Midbrain (tissue), 1 donor: Measurements from ENCODE around the gene STOML1.

Experiments
- DNase-seq: peaks from one replicate; lab custom pipeline; 2025; lab: John Stamatoyannopoulos, UW

STOML1 gene, protein sequence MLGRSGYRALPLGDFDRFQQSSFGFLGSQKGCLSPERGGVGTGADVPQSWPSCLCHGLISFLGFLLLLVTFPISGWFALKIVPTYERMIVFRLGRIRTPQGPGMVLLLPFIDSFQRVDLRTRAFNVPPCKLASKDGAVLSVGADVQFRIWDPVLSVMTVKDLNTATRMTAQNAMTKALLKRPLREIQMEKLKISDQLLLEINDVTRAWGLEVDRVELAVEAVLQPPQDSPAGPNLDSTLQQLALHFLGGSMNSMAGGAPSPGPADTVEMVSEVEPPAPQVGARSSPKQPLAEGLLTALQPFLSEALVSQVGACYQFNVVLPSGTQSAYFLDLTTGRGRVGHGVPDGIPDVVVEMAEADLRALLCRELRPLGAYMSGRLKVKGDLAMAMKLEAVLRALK

DNA sequence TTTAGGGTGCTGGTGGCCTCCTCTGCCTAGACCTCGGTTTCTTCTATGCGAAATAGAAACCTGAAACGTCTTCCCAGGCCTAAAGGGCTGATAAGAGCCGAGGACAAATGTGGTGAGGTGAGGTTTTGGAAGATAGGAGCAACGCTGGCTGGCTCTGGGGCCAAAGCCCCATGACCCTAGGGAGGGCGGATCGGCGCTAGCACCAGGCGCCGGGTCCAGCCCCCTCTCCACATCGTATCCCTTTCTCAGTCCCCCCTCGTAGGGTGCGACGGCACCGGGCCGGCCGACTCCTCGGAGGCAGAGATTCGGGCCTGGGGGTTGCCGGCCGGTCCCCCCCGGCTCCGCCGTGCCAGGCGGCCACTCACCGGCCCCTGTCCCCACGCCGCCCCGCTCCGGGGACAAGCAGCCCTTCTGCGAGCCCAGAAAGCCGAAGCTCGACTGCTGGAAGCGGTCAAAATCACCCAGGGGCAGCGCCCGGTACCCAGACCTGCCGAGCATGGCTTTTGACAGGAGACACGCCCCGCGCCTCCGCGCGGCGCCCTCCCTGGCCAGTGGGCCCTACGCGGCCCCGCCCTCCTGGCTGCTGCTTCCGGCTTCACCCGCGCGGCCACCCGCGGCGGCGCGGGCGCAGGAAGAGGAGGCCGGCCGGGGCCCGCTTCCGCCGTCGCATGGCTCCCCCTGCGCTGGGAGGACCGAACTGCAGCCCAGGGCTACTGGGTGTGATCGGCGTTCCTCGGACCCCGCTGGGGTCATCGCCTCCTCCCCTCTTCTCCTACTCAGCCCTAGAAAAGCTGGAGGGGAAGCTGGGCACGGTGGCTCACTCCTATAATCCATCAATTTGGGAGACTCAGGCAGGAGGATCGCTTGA, at the start of gene STOML1:
TSS of gene STOML1 (minus strand) at position 570 of the 868 bp plus-strand sequence. CDS start at position 498, 72 bp downstream.
- DNase-seq = peak; percentile 88

DNA sequence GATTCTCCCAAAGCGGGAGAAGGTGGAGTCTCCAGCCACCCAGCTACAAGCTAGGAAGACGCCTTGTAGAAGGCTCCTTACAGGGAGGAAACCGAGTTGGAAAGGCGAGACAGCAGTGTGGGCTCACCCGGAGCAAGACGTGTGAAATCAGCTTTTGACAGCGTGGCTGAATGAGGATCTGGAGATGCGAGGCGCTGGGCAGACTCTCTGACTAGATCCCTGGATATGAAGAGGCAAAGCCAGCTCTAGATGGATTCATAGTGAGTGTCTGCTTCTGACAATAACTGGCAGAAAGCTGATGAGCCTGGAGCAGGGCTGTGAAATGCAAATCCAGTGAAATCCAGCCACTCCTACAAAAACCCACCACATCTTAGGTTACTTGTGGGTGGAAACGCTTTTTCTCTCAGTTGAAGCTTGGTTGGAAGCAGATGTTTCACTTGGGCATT, 49.2 kb upstream of the STOML1 start:
- DNase-seq = no peak

DNA sequence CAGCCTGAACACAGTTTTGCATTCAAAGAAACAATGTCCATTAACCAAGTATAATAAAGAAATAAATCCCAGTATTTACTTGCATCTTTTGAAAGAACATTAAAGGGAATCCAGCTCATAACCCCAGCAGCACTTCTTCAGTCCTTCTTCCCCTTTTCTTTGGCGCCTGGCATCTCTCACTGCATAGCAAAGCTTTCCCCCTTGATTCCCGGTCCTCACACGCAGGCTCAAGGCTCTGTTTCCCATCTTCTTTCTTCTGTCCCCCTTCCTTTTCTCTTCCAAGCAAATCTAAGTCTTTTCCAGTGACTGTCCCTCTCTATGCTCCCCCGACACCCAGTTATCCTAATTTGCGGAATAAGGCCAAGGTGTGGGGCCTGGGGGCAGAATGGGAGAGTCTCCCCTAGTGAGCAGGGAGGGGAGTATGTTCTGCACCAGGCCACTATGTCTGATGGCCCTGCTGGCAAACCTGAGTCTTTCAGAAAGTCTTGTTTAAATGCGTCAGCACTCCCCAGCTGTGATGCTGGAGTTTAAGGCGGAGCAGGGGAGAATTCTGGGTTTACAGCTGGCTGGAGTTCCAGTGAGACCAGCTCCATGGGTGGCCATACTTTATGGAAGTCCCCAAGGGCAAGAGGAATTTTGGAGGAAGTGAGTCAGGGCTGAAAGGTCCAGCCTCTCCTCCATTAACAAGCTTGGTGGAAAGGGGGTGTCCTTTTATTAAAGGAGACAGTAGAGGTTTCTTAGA, 48.2 kb upstream of the STOML1 start:
- no peak for DNase-seq

DNA sequence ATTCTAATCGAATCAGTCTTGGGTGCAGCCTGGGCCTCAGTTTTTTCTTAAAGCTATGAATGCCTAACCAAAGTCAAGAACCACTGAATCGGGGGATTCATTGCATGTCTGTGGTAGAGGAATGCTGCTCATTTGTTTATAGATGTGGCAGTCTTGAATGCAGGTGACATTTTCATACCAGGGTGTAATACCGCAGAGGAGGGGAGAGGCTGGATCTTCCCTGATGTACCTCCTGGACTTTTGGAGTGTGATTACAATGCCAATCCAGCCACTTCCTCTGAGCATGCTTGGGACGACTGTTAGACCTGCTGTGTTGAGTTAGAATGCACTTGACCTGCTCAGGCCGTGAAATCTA, 47.5 kb upstream of the STOML1 start:
- no peak for DNase-seq

DNA sequence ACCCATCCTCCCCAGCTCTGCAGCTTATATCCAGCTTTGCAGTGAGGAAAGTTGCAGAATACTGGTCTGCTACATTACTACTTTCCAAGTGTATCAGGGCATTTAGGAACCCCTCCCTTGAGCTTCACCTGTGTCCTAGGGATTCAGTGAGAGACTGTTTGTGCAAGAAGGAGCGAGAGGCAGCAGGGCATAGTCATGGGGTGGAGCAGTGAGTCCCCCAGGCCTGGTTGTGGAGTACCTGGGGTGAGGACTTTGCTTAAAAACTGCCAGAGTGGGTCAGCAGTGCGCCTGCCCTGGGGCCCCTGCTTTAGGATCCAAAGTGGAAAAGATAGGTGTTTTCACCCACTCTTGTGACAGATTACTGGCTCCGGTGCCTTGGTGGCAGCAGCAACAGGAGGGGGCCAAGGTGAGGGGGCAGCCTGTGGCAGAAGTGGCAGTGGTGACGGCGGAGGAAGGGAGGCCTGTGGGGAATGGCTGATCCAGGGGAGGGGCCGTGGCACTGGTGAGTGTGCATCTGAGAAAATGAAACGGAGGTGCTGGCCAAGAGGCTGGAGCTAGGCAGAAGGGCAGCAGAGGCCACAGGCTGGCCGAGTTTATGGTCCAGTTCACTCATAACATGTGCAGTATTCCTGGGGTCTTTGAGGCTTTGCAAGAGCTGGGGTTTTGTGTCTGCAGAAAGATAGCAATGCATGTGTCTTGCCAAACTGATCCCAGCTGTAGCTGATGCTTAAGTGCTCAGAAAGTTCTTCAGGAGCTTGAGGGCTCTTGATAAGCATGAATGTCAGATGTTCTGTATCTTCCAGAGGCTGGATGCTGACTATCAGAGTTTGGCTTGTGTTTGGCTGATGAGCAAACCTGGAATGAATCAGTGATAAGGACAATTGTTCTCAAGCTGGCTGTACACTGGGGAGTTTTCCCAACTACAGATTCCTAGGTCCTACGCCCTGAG, 46.9 kb upstream of the STOML1 start:
- no peak for DNase-seq

DNA sequence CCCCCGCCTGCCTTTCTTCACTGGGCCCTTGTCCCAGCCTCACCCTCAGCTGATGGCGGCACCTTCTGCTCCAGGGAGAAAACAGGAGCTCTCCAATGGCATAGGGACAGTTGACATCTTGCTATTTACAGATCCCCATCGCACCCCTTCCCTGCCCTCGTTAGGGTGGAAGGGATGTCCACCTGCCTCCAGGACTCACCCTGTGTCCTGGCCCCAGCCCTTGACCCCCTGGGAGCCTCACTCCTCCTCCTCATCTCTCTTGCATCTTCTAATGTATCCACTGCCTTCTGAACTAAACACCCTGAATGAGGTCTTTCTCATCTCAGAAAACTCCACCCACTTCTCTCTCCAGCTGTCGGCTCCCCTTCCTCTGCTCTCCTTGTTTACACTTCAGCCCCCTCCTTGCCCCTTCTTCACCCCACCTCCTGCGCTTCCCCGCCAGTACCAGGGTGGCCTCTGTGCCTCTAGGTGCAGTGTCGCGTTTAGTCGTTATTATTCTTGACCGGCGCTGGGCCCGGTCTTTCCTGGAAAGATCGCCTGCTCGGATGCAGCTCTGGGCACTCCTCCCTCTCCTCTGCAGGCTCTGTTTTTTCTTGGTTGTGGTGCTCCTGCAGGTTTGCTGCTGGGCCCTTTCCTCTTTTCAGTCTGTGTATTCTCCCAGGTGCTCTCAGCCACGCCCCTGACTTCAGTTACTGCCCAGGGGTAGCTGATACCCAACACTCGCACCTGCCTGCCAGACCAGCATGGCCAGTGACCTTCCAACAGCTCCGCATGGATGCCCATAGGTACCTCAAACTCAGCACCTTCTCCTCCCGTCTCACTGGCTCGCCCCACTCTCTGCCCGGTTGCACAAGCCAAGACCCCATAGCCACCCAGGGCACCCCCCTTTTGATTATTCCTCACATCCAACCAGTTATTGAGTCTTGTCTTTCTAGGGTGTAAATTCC, 45.3 kb upstream of the STOML1 start:
- no peak for DNase-seq

DNA sequence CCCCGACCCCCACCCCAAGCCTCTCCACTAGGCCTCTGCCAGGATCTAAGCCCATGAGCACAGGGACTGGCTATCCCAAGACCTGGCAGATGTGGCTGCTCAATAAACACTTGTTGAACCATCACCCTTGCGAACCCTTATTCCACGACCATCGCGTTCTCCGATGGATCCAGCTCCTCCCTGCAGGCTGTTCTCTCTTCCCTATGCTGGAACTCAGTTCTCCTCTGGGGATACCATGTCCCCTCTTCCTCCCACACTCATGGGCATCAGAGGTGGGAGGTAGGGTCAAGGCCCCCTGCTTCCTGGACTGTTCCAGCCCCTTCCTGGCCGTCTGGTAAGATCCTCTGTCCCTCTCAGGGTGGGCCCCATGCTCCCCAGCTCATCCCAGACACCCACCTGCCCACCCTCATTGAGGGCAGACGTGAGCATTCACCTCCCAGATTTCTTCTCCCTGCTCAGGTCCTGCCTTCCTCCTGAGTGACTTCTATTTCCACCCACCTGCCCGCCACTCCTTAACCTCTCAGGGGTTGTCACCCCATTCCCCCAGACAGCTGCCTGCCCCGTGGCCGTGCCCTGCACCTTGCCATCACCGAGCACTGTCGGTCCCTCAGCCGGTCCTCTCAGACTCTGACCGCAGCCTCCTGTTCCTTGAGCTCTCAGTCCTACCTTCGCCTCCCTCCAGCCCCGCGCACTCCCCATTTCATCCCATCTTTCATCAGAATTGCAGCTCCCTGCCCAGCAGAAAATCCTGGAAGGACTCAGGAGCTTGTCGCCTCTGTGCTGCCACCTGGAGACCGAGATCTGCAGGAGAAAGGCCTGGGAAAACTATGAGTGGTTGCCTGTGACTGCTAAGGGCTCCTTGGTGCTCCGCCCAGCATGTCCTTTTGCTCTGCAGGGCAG, 44.4 kb upstream of the STOML1 start:
- DNase-seq = peak; percentile 47

DNA sequence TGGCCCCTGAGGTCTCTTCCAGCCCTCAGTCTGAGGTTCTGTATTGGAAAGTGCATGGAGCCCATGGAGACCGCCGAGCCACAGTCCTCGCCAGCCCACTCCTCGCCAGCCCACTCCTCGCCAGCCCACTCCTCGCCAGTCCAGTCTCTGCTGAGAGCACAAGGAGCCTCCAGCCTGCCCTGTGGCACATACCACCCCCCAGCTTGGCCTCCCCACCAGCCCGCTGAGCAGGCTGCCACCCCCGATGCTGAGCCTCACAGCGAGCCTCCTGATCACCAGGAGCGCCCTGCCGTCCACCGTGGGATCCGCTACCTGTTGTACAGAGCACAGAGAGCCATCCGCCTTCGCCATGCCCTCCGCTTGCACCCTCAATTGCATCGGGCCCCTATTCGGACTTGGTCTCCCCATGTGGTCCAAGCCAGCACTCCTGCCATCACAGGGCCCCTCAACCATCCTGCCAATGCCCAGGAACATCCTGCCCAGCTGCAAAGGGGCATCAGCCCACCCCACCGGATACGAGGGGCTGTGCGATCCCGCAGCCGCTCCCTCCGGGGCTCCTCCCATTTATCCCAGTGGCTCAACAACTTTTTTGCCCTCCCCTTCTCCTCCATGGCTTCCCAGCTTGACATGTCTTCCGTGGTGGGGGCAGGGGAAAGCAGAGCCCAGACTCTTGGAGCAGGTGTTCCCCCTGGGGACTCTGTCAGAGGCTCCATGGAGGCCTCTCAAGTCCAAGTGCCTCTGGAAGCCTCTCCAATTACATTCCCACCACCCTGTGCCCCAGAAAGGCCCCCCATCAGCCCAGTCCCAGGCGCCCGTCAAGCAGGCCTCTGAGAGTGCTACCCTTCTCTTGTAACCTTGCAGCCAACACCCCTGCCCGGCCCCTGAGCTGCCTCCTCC, 43.3 kb upstream of the STOML1 start:
- DNase-seq = no peak

DNA sequence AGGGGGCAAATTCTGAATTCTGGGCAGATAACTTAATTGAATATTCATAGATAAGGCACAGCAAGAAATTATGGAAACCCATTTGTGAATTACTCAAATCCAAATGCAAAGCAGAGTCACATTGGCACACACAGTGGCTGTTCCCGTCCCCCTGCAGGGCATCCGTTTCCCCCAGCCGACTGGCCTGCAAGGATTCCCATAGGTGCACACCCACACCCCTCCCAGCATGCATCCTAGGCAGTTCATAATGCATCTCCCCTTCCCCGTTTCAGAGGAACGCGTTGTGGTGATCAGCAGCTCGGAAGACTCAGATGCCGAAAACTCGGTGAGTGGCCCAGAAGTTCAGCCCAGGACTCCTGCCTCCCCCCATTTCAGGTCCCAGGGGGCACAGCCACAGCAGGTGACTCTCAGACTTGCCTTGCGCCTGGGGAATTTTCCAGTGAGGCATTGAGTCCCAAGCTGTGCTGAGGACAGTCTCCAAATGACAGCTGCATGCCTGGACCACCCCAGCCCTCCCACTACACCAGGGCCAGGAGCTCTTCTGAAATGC, 42.2 kb upstream of the STOML1 start:
- DNase-seq = no peak

DNA sequence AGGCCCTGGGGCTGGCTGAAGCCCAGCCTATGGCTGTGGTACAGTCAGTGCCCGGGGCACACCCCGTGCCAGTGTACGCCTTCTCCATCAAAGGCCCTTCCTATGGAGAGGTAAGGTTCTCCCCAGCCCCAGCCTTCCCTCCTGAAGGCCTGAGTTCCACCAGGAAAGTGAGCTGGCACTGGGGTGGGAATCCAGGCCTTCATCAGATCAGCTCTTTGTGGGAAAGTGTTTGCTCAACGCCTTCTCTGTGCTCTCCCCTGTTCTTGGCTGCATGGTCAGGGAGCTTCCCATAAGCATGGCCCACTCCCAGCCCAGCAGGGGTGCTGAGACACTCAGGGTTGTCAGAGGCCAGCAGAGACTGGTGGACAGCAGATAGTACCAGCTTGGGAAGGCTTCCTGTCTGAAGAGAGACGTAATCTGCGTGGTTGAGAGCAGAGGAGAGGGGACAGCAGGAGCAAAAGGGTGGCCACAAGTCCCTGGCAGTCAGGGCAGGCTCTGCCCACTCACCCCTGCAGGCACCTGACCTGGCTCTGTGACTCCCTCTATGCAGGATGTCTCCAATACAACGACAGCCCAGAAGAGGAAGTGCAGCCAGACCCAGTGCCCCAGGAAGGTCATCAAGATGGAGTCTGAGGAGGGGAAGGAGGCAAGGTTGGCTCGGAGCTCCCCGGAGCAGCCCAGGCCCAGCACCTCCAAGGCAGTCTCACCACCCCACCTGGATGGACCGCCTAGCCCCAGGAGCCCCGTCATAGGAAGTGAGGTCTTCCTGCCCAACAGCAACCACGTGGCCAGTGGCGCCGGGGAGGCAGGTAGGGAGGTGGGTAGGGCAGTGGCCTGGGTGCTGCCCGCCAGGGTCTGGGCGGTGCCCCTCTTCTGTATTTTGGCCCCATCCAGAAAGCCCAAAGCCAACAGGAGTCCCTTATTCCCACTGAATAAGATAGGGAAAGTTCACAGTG, 40.8 kb upstream of the STOML1 start:
- no peak for DNase-seq

DNA sequence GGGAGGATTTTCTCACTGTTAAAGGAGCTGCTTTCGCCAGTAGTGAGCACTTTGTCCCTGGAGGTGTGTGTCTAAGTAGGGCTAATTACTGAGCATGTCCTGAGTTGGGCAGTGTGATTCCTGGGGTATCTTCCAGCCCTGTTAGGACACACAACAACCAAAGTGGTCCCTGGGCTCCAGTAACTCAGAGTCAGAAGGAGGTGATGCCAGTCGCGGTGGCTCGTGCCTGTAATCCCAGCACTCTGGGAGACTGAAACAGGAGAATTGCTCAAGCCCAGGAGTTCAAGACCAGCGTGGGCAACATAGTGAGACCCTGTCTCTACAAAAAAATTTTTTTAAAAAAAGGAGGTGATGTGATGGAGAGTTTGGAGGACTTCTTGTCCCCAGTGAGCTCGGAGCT, 40.0 kb upstream of the STOML1 start:
- no peak for DNase-seq

DNA sequence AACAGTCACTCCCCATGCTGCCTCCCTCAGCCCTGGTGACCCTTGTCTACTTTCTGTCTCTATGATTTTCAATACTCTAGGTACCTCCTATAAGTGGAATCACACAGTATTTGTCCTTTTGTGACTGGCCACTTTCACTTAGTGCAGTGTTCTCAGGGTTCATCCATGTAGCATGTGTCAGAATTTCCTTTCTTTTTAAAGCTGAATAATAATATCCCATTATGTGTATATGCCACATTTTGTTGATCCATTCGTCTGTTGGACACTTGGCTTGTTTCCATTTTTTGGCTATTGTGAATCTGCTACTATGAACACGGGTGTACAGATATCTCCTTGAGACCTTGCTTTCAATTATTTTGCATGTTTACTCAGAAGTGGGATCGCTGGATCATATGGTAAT, 36.6 kb upstream of the STOML1 start:
- no peak for DNase-seq

DNA sequence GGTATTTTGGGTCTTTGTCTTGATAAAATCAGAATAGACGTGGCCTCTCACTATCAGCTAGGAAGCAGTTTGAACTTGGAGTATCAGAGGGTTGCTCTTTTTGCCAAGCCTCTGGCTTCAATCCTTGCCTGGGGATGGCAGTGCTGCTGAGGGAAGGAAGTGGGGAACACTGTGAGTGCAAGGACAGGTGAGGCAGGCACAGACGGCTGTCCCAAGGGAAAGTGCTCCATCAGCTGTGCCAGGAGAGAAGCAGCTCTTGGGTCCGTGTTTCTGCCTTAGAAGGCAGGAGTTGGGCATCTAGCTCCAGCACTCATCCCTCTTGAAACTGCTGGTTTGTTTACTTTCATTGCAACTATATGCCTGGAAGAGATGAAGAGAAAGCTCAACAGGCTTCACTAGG, 35.6 kb upstream of the STOML1 start:
- DNase-seq = no peak

DNA sequence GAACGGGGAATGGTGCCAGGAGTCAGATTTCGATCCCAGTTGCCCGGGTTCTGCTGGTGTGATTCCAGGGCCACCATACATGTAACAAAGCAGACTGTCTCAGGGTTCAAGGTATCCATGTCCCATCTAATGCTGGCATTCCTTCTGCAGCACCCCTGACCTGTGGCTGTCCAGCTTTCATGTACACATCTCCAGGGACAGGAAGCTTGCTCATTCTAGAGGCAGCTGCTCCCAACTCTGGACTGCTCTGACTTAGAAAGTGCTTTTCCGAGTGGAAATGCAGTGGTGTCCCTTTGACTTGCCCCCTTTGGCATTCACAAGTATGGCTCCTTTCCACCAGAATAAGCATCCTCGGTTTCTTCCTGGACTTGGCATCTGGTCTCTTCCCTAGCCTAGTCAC, 33.3 kb upstream of the STOML1 start:
- DNase-seq = no peak

DNA sequence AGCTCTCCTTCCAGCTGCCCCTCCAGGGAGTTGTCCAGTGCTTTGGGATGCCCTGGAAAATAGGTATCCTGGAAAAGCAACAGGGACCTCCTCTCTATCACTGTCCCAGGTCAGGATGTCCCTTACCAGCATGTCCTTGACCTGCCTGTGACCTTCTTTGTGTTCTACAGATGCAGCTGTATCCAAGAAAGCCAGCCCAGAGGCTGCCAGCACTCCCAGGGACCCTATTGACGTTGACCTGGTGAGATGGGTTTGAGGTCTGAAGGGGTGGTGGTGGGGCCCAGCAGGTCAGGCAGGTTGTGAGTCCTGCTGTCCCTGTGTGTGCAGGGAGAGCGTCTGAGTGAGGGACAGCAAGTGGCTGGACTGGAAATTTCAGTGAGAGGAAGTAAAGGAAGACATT, 32.6 kb upstream of the STOML1 start:
- DNase-seq = no peak

DNA sequence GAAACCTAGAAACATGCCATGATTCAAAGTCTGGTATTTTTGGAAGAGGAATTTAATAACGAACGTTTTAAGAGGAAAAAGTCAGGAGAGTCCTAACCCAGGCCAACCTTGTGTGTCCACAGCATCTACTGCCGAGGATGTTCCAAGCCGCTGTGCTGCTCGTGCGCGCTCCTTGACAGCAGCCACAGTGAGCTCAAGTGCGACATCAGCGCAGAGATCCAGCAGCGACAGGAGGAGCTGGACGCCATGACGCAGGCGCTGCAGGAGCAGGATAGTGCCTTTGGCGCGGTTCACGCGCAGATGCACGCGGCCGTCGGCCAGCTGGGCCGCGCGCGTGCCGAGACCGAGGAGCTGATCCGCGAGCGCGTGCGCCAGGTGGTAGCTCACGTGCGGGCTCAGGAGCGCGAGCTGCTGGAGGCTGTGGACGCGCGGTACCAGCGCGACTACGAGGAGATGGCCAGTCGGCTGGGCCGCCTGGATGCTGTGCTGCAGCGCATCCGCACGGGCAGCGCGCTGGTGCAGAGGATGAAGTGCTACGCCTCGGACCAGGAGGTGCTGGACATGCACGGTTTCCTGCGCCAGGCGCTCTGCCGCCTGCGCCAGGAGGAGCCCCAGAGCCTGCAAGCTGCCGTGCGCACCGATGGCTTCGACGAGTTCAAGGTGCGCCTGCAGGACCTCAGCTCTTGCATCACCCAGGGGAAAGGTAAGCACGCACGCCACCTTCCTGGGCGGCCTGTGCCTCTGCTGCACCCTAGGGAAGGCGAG, 30.8 kb upstream of the STOML1 start:
- DNase-seq = no peak
